Tibial nerve (tissue), 4 donors: ENCODE data around the gene GREM2. TPM values are rescaled to one million over a fixed set of nuclear protein-coding genes. Genes with fewer than 3 reads are reported as not detected.

ENCODE experiments used
- DNase-seq, 2 donors: peaks; one replicate each; pipeline ENCODE4 v3.0.0-alpha.2; 2019; ENCODE audit warnings: low spot score in 2 of 2
- H3K27ac ChIP-seq, 4 donors: fragments of 200-600 bp; sonication (generic) in 3 of 4; one replicate each; pipeline ENCODE4 v1.5.1; 2017 to 2019; ENCODE audit warnings: mild to moderate bottlenecking in 1 of 4
- H3K27me3 ChIP-seq, 2 donors: fragments of 200-600 bp; sonication (generic) in 1 of 2; one replicate each; pipeline versions ENCODE4 v1.5.1 to v1.6.0; 2017 to 2019
- H3K36me3 ChIP-seq, 3 donors: fragments of 200-600 bp; sonication (generic); one replicate each; pipeline ENCODE4 v1.5.1; 2018 to 2019
- H3K4me1 ChIP-seq, 4 donors: fragments of 200-600 bp; sonication (generic) in 3 of 4; one replicate each; pipeline ENCODE4 v1.5.1; 2017 to 2019
- H3K4me3 ChIP-seq, 4 donors: fragments of 200-600 bp; sonication (generic) in 3 of 4; one replicate each; pipeline ENCODE4 v1.5.1; 2017 to 2019; ENCODE audit warnings: mild to moderate bottlenecking in 1 of 4, moderate library complexity in 1 of 4
- H3K9me3 ChIP-seq, 4 donors: fragments of 200-600 bp; sonication (generic) in 3 of 4; one replicate each; pipeline ENCODE4 v1.5.1; 2017 to 2019
- CTCF ChIP-seq, 5 experiments: fragments of 200-600 bp in 3 of 5; fragments of 450-650 bp in 2 of 5; sonication (generic) in 3 of 5; IDR thresholded peaks; one replicate each; pipeline ENCODE4 v1.5.1; 2016 to 2019; ENCODE audit warnings: antibody characterized with exemption in 5 of 5, mild to moderate bottlenecking in 3 of 5, moderate library complexity in 2 of 5
- EP300 ChIP-seq, 2 donors: sonication (generic); formaldehyde crosslinking; IDR thresholded peaks; one replicate each; pipeline ENCODE4 v1.6.1; 2017; ENCODE audit warnings: antibody characterized with exemption in 2 of 2, mild to moderate bottlenecking in 1 of 2
- POLR2A ChIP-seq, 2 donors: fragments of 450-650 bp; IDR thresholded peaks; one replicate each; pipeline ENCODE4 v1.6.1; 2017; ENCODE audit warnings: antibody characterized with exemption in 2 of 2, mild to moderate bottlenecking in 2 of 2, moderate library complexity in 2 of 2
- WGBS, 2 donors: methylation state at CpG; one replicate each; pipeline ENCODE4 v1.1.5; 2018; 5-methylcytosine and 5-hydroxymethylcytosine counted together
- total RNA-seq, 4 donors: library from RNA; depleted of rRNA; stranded (reverse); fragments of >200 nt; gene quantifications; one replicate each; pipeline ENCODE4 v1.1.0, GENCODE V29; 2016

Gene GREM2
- total RNA-seq, 4 donors from 2014 or later = 0.21 to 0.87 (median 0.35) TPM

GRCh38 chr1:240599299-240599698, 12.7 kb downstream of the GREM2 start:
- 81 to 86% methylated on average over 3 of the region's 3 CpGs for WGBS, 2 donors
- DNase-seq = no peak
- Histone ChIP-seq H3K27ac (no peak overlapping the region), H3K36me3 (no peaks in the 10 kb centered on the region), H3K4me3 (no peak overlapping the region), H3K9me3 (no peaks in the 10 kb centered on the region), H3K27me3 (no peaks in the 10 kb centered on the region), H3K4me1 (peaks cover 0 to 13% (median 0%) of the 10 kb centered on the region in 4 donors)
- TF ChIP-seq POLR2A (IDR thresholded peaks at IDR 0.05) (no peak), CTCF (IDR thresholded peaks at IDR 0.05) (no peak), EP300 (IDR thresholded peaks at IDR 0.05) (no peak)

DNA sequence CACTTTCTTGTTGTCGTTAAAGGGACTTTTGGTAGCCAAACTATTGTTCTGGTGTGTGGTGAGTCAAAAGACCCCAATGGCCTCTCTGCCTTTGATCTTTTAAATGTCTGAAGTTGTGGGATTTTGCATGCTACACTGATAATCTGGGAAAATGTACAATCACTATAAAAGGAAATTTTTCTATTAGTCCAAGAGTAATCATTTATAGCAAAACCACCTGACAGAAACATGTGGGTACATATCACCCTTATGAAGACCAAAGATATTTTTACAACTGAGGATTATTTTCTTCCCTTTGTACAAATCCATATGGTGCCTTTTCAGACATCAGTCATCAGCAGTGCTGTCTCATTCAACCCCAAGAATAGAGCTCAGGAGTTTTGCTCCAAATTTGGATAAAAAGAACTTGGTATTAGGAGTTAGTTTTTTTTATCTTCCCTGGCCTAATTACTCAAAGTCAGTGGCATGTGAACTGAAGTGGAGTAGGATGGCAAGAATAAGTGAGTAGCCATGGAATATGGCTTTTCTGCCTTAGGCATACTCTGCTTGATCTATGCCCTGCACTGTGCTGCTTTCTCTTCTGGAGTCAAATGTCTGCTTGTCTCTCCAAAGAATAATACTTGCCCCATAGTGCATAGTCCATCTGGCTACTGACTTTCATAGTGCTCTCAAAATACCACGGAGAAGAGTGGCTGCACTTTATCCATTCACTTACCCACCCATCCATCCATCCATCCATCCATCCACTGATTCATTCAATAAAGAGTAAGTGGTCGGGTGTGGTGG, 13.5 kb downstream of the GREM2 start:
- H3K27ac ChIP-seq = no peak overlapping the region
- no peaks in the 10 kb centered on the region for H3K9me3 ChIP-seq

GRCh38 chr1:240597153-240597745, 14.7 kb downstream of the GREM2 start:
- no peak for TF ChIP-seq POLR2A (IDR thresholded peaks at IDR 0.05)
- TF ChIP-seq CTCF (IDR thresholded peaks at IDR 0.05) = no peak
- TF ChIP-seq EP300 (IDR thresholded peaks at IDR 0.05) = no peak
- H3K4me3 ChIP-seq = peak overlapping the region in 1 of 4 donors; percentile 27
- no peaks in the 10 kb centered on the region for H3K27me3 ChIP-seq
- H3K36me3 ChIP-seq = no peaks in the 10 kb centered on the region
- H3K9me3 ChIP-seq = no peaks in the 10 kb centered on the region
- peaks cover 0 to 13% (median 0%) of the 10 kb centered on the region in 4 donors for H3K4me1 ChIP-seq
- peak overlapping the region in 1 of 4 donors; percentile 40 for H3K27ac ChIP-seq
- WGBS, 2 donors = 32 to 33% methylated on average over 12 of the region's 12 CpGs
- no peak for DNase-seq

More for the DNA sequence above, 13.5 kb downstream of the GREM2 start:
- H3K36me3 ChIP-seq = no peaks in the 10 kb centered on the region
- TF ChIP-seq EP300 (IDR thresholded peaks at IDR 0.05) (no peak), POLR2A (IDR thresholded peaks at IDR 0.05) (no peak), CTCF (IDR thresholded peaks at IDR 0.05) (no peak)
- H3K4me1 ChIP-seq = peaks cover 0 to 13% (median 0%) of the 10 kb centered on the region in 4 donors
- H3K4me3 ChIP-seq = no peak overlapping the region
- 63 to 75% methylated on average over 3 of the region's 3 CpGs for WGBS, 2 donors
- no peaks in the 10 kb centered on the region for H3K27me3 ChIP-seq
- no peak for DNase-seq

- no peak overlapping the region for H3K27ac ChIP-seq
- no peak for DNase-seq
- H3K9me3 ChIP-seq = no peaks in the 10 kb centered on the region
- TF ChIP-seq POLR2A (IDR thresholded peaks at IDR 0.05) = no peak
- no peak for TF ChIP-seq CTCF (IDR thresholded peaks at IDR 0.05)
- no peak for TF ChIP-seq EP300 (IDR thresholded peaks at IDR 0.05)
- no peaks in the 10 kb centered on the region for H3K36me3 ChIP-seq
- H3K4me1 ChIP-seq = peaks cover 0 to 13% (median 0%) of the 10 kb centered on the region in 4 donors
- WGBS, 2 donors = 81 to 85% methylated on average over 2 of the region's 2 CpGs
- H3K4me3 ChIP-seq = no peak overlapping the region
- H3K27me3 ChIP-seq = no peaks in the 10 kb centered on the region
Measured at GRCh38 chr1:240595476-240595875, 16.5 kb downstream of the GREM2 start.

GRCh38 chr1:240591564-240591963, 20.4 kb downstream of the GREM2 start:
- Histone ChIP-seq H3K9me3 (no peaks in the 10 kb centered on the region), H3K4me3 (no peak overlapping the region), H3K4me1 (peaks cover 0 to 4% (median 0%) of the 10 kb centered on the region in 4 donors), H3K36me3 (no peaks in the 10 kb centered on the region), H3K27me3 (no peaks in the 10 kb centered on the region), H3K27ac (no peak overlapping the region)
- TF ChIP-seq CTCF (IDR thresholded peaks at IDR 0.05) (no peak), EP300 (IDR thresholded peaks at IDR 0.05) (no peak), POLR2A (IDR thresholded peaks at IDR 0.05) (no peak)
- DNase-seq = no peak
- WGBS, 2 donors = 73 to 75% methylated on average over 3 of the region's 3 CpGs
